Psoas muscle (tissue), 8 donors: ENCODE data around the gene MIEN1. TPM values are rescaled to one million over a fixed set of nuclear protein-coding genes. Genes with fewer than 3 reads are reported as not detected.

Experiments used
- ATAC-seq, 4 donors: fragments of 200-7000 bp; cut with Tn5 transposase; one replicate each; pipeline ENCODE4 v1.9.1; 2020; ENCODE audit warnings: moderate library complexity in 3 of 4, mild to moderate bottlenecking in 2 of 4
- DNase-seq, 2 donors: peaks; one replicate each; pipeline ENCODE4 v3.0.0-alpha.2; 2020
- H3K27ac ChIP-seq: fragments of 200-600 bp; one replicate; pipeline ENCODE4 v1.8.0; 2022
- H3K27me3 ChIP-seq, 3 donors: fragments of 200-600 bp in 1 of 3; one replicate each; pipeline versions ENCODE4 v1.6.1 to v1.8.0; 2013 to 2022; ENCODE audit warnings: low read length in 2 of 3, mild to moderate bottlenecking in 2 of 3, moderate library complexity in 1 of 3; ENCODE audit not compliant: insufficient read depth in 3 of 3
- H3K36me3 ChIP-seq, 2 donors: fragments of 200-600 bp in 1 of 2; one replicate each; pipeline versions ENCODE4 v1.6.1 to v1.8.0; 2013 to 2022; ENCODE audit warnings: low read depth in 1 of 2, mild to moderate bottlenecking in 1 of 2, moderate library complexity in 1 of 2; ENCODE audit not compliant: insufficient read depth in 1 of 2
- H3K4me1 ChIP-seq: fragments of 200-600 bp; one replicate; pipeline ENCODE4 v1.8.0; 2022
- H3K4me3 ChIP-seq: fragments of 200-600 bp; one replicate; pipeline ENCODE4 v1.8.0; 2022; ENCODE audit warnings: mild to moderate bottlenecking
- H3K9me3 ChIP-seq: fragments of 200-600 bp; one replicate; pipeline ENCODE4 v1.8.0; 2022
- CTCF ChIP-seq: fragments of 200-600 bp; IDR thresholded peaks from one replicate; pipeline ENCODE4 v1.8.0; 2022; ENCODE audit warnings: antibody characterized with exemption
- WGBS, 3 donors: extraction: QIAGEN DNeasy Blood & Tissue Kit; methylation state at CpG; one replicate each; pipeline versions ENCODE4 v1.1.6 to v1.1.7; 2013; 5-methylcytosine and 5-hydroxymethylcytosine counted together
- intact Hi-C, 2 donors: fragments of 100-400 bp; cut with DNase I; formaldehyde crosslinking; loops; one replicate each; pipeline versions ENCODE4 v1.11.0 to v1.14.2; 2022
- polyA plus RNA-seq, 3 donors: library from polyadenylated mRNA; stranded (reverse); fragments of 200-250 nt; gene quantifications; one replicate each; pipeline ENCODE4 v1.2.3, GENCODE V29; 2013
- total RNA-seq, 4 donors: library from RNA; stranded (reverse); fragmentation: NEBNext Ultra II Directional in 2 of 4; extraction: Animal tissue kit (Norgen Biotek cat#: 25700) in 2 of 4; gene quantifications; one replicate each; pipeline versions ENCODE4 v1.2.1 to v1.2.4, GENCODE V29; 2021 to 2023
- donor health status: healthy with polysubstance abuse.
- donor health status: DM: no; HTN: no; CAD: no; lungs with moderate emphysema.
- donor health status: Bipolar disorder and iron deficiency.
- donor health status: healthy.
- donor health status: DM: yes; HTN: yes; CAD: no.
- donor health status: DM: no; HTN: no; CAD: no.
- donor health status: DM: no; HTN: no; CAD: no.
- donor health status: DM: yes; HTN: yes; CAD: no.

The MIEN1 gene
- total and polyA plus RNA-seq, 7 donors = 28.2 to 83.9 (median 42.6) TPM

GRCh38 chr17:39683295-39683939, 46.9 kb downstream of the MIEN1 start:
- H3K36me3 ChIP-seq = peaks cover 2 to 22% of the 10 kb centered on the region in 2 donors
- H3K4me1 ChIP-seq = peaks cover 31% of the 10 kb centered on the region
- H3K27me3 ChIP-seq = no peaks in the 10 kb centered on the region
- ATAC-seq (no peak), DNase-seq (no peak)
- no peak overlapping the region for H3K27ac ChIP-seq
- TF ChIP-seq CTCF = no peak
- intact Hi-C loops = no loop called here
- H3K9me3 ChIP-seq = no peaks in the 10 kb centered on the region
- H3K4me3 ChIP-seq = no peak overlapping the region
- 90 to 93% (median 92%) methylated on average over 9 of the region's 9 CpGs for WGBS, 3 donors

GRCh38 chr17:39679521-39680192, 50.7 kb downstream of the MIEN1 start:
- WGBS, 3 donors = 41 to 72% (median 42%) methylated on average over 12 of the region's 12 CpGs
- Histone ChIP-seq H3K4me1 (peaks cover 55% of the 10 kb centered on the region), H3K27me3 (no peaks in the 10 kb centered on the region), H3K27ac (peak overlapping the region; percentile 89), H3K9me3 (no peaks in the 10 kb centered on the region), H3K4me3 (no peak overlapping the region), H3K36me3 (peaks cover 2 to 17% of the 10 kb centered on the region in 2 donors)
- peak in 1 of 2 donors; percentile 36 for DNase-seq
- intact Hi-C loops = loop anchor here in 1 of 2 donors (5.0 kb wide), 1 partner anchor 53 kb away; the partner anchor contains the start of gene MIEN1
- TF ChIP-seq CTCF = no peak
- peak in 2 of 4 donors; percentile 11 to 42 for ATAC-seq

Other genes with a start within 250 kb of the MIEN1 start
- not detected for gene NEUROD2, start 122.6 kb downstream of the MIEN1 start, total RNA-seq
- under 1 TPM in 1 of 3 donors, not detected in 2; 0.01 TPM for gene NEUROD2, start 122.6 kb downstream of the MIEN1 start, polyA plus RNA-seq
- gene PPP1R1B, start 103.6 kb downstream of the MIEN1 start, total RNA-seq = under 1 TPM in 3 of 4 donors, not detected in 1; 0.21 to 0.42 (median 0.23) TPM
- gene PPP1R1B, start 103.6 kb downstream of the MIEN1 start, polyA plus RNA-seq = 1 to 10 TPM in 1 of 3 donors, under 1 TPM in 2; 0.10 to 1.6 (median 0.35) TPM
- 10 to 100 TPM; 22.5 to 32.6 (median 26.1) TPM for gene STARD3, start 93.4 kb downstream of the MIEN1 start, total RNA-seq
- gene STARD3, start 93.4 kb downstream of the MIEN1 start, polyA plus RNA-seq = 10 to 100 TPM; 33.0 to 62.8 (median 47.9) TPM
- 1,000 to 10,000 TPM; 3,389 to 5,818 (median 3,842) TPM for gene TCAP, start 65.2 kb downstream of the MIEN1 start, total RNA-seq
- gene TCAP, start 65.2 kb downstream of the MIEN1 start, polyA plus RNA-seq = 1,000 to 10,000 TPM; 2,116 to 7,047 (median 2,671) TPM
- 10 to 100 TPM in 2 of 4 donors, 1 to 10 TPM in 2; 5.9 to 15.3 (median 11.8) TPM for gene PNMT, start 62.1 kb downstream of the MIEN1 start, total RNA-seq
- 10 to 100 TPM in 1 of 3 donors, 1 to 10 TPM in 2; 6.0 to 13.0 (median 6.8) TPM for gene PNMT, start 62.1 kb downstream of the MIEN1 start, polyA plus RNA-seq
- gene PGAP3, start 42.5 kb downstream of the MIEN1 start, total RNA-seq = 1 to 10 TPM; 4.5 to 7.9 (median 6.7) TPM
- 1 to 10 TPM; 1.4 to 4.2 (median 3.3) TPM for gene PGAP3, start 42.5 kb downstream of the MIEN1 start, polyA plus RNA-seq
- 10 to 100 TPM; 20.4 to 24.9 (median 21.1) TPM for gene ERBB2, start 30.5 kb downstream of the MIEN1 start, total RNA-seq
- 10 to 100 TPM in 1 of 3 donors, 1 to 10 TPM in 2; 4.0 to 11.1 (median 9.2) TPM for gene ERBB2, start 30.5 kb downstream of the MIEN1 start, polyA plus RNA-seq
- not detected for gene GRB7, start 7.4 kb upstream of the MIEN1 start, total RNA-seq
- under 1 TPM in 2 of 3 donors, not detected in 1; 0.06 to 0.69 TPM for gene GRB7, start 7.4 kb upstream of the MIEN1 start, polyA plus RNA-seq
- under 1 TPM; 0.12 to 0.82 (median 0.57) TPM for gene IKZF3, start 133.8 kb upstream of the MIEN1 start, total RNA-seq
- gene IKZF3, start 133.8 kb upstream of the MIEN1 start, polyA plus RNA-seq = under 1 TPM; 0.01 to 0.14 (median 0.03) TPM
- not detected for gene ZPBP2, start 137.7 kb upstream of the MIEN1 start, total RNA-seq
- not detected for gene ZPBP2, start 137.7 kb upstream of the MIEN1 start, polyA plus RNA-seq
- 1 to 10 TPM in 1 of 4 donors, under 1 TPM in 3; 0.54 to 3.6 (median 0.93) TPM for gene GSDMB, start 188.1 kb upstream of the MIEN1 start, total RNA-seq
- 1 to 10 TPM in 1 of 3 donors, under 1 TPM in 2; 0.77 to 1.1 (median 1.00) TPM for gene GSDMB, start 188.1 kb upstream of the MIEN1 start, polyA plus RNA-seq
- 10 to 100 TPM; 16.9 to 25.1 (median 22.0) TPM for gene ORMDL3, start 197.1 kb upstream of the MIEN1 start, total RNA-seq
- 10 to 100 TPM; 18.7 to 66.9 (median 23.6) TPM for gene ORMDL3, start 197.1 kb upstream of the MIEN1 start, polyA plus RNA-seq
- not detected for gene LRRC3C, start 197.2 kb upstream of the MIEN1 start, total RNA-seq
- gene LRRC3C, start 197.2 kb upstream of the MIEN1 start, polyA plus RNA-seq = under 1 TPM in 1 of 3 donors, not detected in 2; 0.04 TPM
- under 1 TPM in 2 of 4 donors, not detected in 2; 0.24 to 0.32 TPM for gene GSDMA, start 232.5 kb upstream of the MIEN1 start, total RNA-seq
- gene GSDMA, start 232.5 kb upstream of the MIEN1 start, polyA plus RNA-seq = under 1 TPM in 2 of 3 donors, not detected in 1; 0.03 to 0.06 TPM